Heart left ventricle (tissue), 16 donors: ENCODE measurements around the gene HOXA9. TPM values are rescaled to one million over a fixed set of nuclear protein-coding genes. Genes with fewer than 3 reads are reported as not detected.

ENCODE experiments used
- ATAC-seq, 4 donors: fragments of 200-7000 bp; cut with Tn5 transposase; one replicate each; pipeline ENCODE4 v1.9.1; 2020 to 2022; ENCODE audit warnings: moderate library complexity in 4 of 4, mild to moderate bottlenecking in 3 of 4, moderate number of reproducible peaks in 1 of 4
- DNase-seq, 5 donors: peaks; one replicate each; pipeline ENCODE4 v3.0.0-alpha.2; 2020
- H3K27ac ChIP-seq, 12 donors: fragments of 200-600 bp; sonication (generic) in 4 of 12; one replicate each; pipeline versions ENCODE4 v1.5.0 to v1.8.0; 2016 to 2022; ENCODE audit warnings: mild to moderate bottlenecking in 2 of 12
- H3K27me3 ChIP-seq, 9 donors: fragments of 200-600 bp; sonication (generic) in 2 of 9; one replicate each; pipeline versions ENCODE4 v1.5.1 to v1.8.0; 2016 to 2022; ENCODE audit warnings: mild to moderate bottlenecking in 3 of 9
- H3K36me3 ChIP-seq, 9 donors: fragments of 200-600 bp; sonication (generic) in 2 of 9; one replicate each; pipeline versions ENCODE4 v1.5.0 to v1.8.0; 2018 to 2022; ENCODE audit warnings: mild to moderate bottlenecking in 2 of 9
- H3K4me1 ChIP-seq, 12 donors: fragments of 200-600 bp; sonication (generic) in 4 of 12; one replicate each; pipeline versions ENCODE4 v1.5.0 to v1.8.0; 2016 to 2022; ENCODE audit warnings: mild to moderate bottlenecking in 3 of 12
- H3K4me3 ChIP-seq, 12 donors: fragments of 200-600 bp; sonication (generic) in 4 of 12; one replicate each; pipeline versions ENCODE4 v1.5.0 to v1.8.0; 2017 to 2022; ENCODE audit warnings: mild to moderate bottlenecking in 9 of 12, moderate library complexity in 4 of 12
- H3K9me3 ChIP-seq, 12 donors: fragments of 200-600 bp; sonication (generic) in 4 of 12; one replicate each; pipeline versions ENCODE4 v1.5.0 to v1.8.0; 2016 to 2022; ENCODE audit warnings: mild to moderate bottlenecking in 1 of 12
- CTCF ChIP-seq, 12 donors: fragments of 200-600 bp; sonication (generic) in 4 of 12; IDR thresholded peaks; one replicate each; pipeline versions ENCODE4 v1.5.0 to v1.8.0; 2018 to 2022; ENCODE audit warnings: antibody characterized with exemption in 12 of 12, mild to moderate bottlenecking in 5 of 12
- POLR2A ChIP-seq, 2 donors: fragments of 450-650 bp; IDR thresholded peaks; one replicate each; pipeline ENCODE4 v1.6.1; 2017; ENCODE audit warnings: antibody characterized with exemption in 2 of 2, mild to moderate bottlenecking in 2 of 2, moderate library complexity in 2 of 2
- WGBS, 4 donors: extraction: QIAGEN DNeasy Blood & Tissue Kit in 2 of 4; methylation state at CpG; one replicate each; pipeline versions ENCODE4 v1.1.5 to v1.1.7; 2013 to 2018; 5-methylcytosine and 5-hydroxymethylcytosine counted together
- intact Hi-C, 10 donors: fragments of 100-400 bp; cut with DNase I; formaldehyde crosslinking; loops; one replicate each; pipeline versions ENCODE4 v1.11.1 to v1.14.2; 2022
- polyA plus RNA-seq, 2 donors: library from polyadenylated mRNA; stranded (reverse); fragments of 200-250 nt; gene quantifications; one replicate each; pipeline ENCODE4 v1.2.3, GENCODE V29; 2013
- total RNA-seq, 9 donors: library from RNA; depleted of rRNA in 2 of 9; stranded (reverse); fragments of >200 nt in 2 of 9; fragmentation: NEBNext Ultra II Directional in 3 of 9; extraction: Animal tissue kit (Norgen Biotek cat#: 25700) in 3 of 9; gene quantifications; one replicate each; pipeline versions ENCODE4 v1.1.0 to v1.2.4, GENCODE V29; 2016 to 2023
- donor health status: ischemic (EF 13 %, LVEDD 7.1; RV severe dilation, severe dysfunction).
- donor health status: healthy with polysubstance abuse.
- donor health status: DM: no; HTN: yes; CAD: no.
- donor health status: DM: no; HTN: no; CAD: no.
- donor health status: ischemic (EF 25% LVEDD 6.9; RV normal size, moderate dysfunction).
- donor health status: ischemic (EF 25% LVEDD 5.7; RV mildly dilated, moderate dysfunction).
- donor health status: healthy.
- donor health status: DM: yes; HTN: yes; CAD: no.
- donor health status: ischemic (EF 35%, LVEDD 5.7; RV mildly dilated, moderate dysfunction).
- donor health status: nonischemic (EF 11% LVEDD 7.7; RV severe dilation, severe dysfunction).
- donor health status: DM: yes; HTN: yes; CAD: no.
- donor health status: PGD.
- donor health status: ischemic (EF 29% LVEDD 5.4; RV normal size, mild dysfunction).
- donor health status: nonischemic (EF 23%, LVEDD 6.1; RV moderate dilation, normal function).

Gene HOXA9
- total and polyA plus RNA-seq, 11 donors = 0.29 TPM; not detected in 10

GRCh38 chr7:27205325-27206280, 40.3 kb upstream of the HOXA9 start:
- Histone ChIP-seq H3K4me1 (peaks cover 0 to 36% (median 14%) of the 10 kb centered on the region in 12 donors), H3K36me3 (no peaks in the 10 kb centered on the region), H3K9me3 (no peaks in the 10 kb centered on the region), H3K27me3 (peaks cover 58 to 99% (median 94%) of the 10 kb centered on the region in 9 donors), H3K4me3 (peak overlapping the region in 1 of 12 donors; percentile 34), H3K27ac (no peak overlapping the region)
- no peak for ATAC-seq
- no peak for DNase-seq
- WGBS, 4 donors = 5 to 9% (median 7%) methylated on average over 47 to 52 of the region's 52 CpGs
- intact Hi-C loops = loop anchor here in 6 of 10 donors (5.0 to 10.0 kb wide), 4 partner anchors 369 to 712 kb away; no protein-coding TSS in a partner anchor
- TF ChIP-seq POLR2A (IDR thresholded peaks at IDR 0.05) (no peak), CTCF (IDR thresholded peaks at IDR 0.05) (no peak)

- DNase-seq = no peak
- peak overlapping the region in 1 of 12 donors; percentile 21 for H3K27ac ChIP-seq
- peaks cover 61 to 99% (median 94%) of the 10 kb centered on the region in 9 donors for H3K27me3 ChIP-seq
- no peak for ATAC-seq
- 2 to 9% (median 5%) methylated on average over 33 to 41 of the region's 41 CpGs for WGBS, 4 donors
- no peak for TF ChIP-seq CTCF (IDR thresholded peaks at IDR 0.05)
- no peak for TF ChIP-seq POLR2A (IDR thresholded peaks at IDR 0.05)
- peaks cover 0 to 39% (median 16%) of the 10 kb centered on the region in 12 donors for H3K4me1 ChIP-seq
- no peaks in the 10 kb centered on the region for H3K9me3 ChIP-seq
- no peaks in the 10 kb centered on the region for H3K36me3 ChIP-seq
- intact Hi-C loops = loop anchor here in 7 of 10 donors (5.0 to 10.0 kb wide), 5 partner anchors 370 to 717 kb away; no protein-coding TSS in a partner anchor
- H3K4me3 ChIP-seq = peak overlapping the region in 1 of 12 donors; percentile 34
Observed at GRCh38 chr7:27204851-27205322, 39.5 kb upstream of the HOXA9 start.

GRCh38 chr7:27203964-27204594, 38.7 kb upstream of the HOXA9 start:
- no peak overlapping the region for H3K4me3 ChIP-seq
- H3K36me3 ChIP-seq = no peaks in the 10 kb centered on the region
- 16 to 29% (median 23%) methylated on average over 4 of the region's 4 CpGs for WGBS, 4 donors
- H3K27ac ChIP-seq = no peak overlapping the region
- intact Hi-C loops = loop anchor here in 5 of 10 donors (5.0 to 10.0 kb wide), 4 partner anchors 371 to 718 kb away; no protein-coding TSS in a partner anchor
- DNase-seq (no peak), ATAC-seq (no peak)
- H3K9me3 ChIP-seq = no peaks in the 10 kb centered on the region
- TF ChIP-seq POLR2A (IDR thresholded peaks at IDR 0.05) = no peak
- H3K27me3 ChIP-seq = peaks cover 60 to 96% (median 91%) of the 10 kb centered on the region in 9 donors
- H3K4me1 ChIP-seq = peaks cover 3 to 42% (median 18%) of the 10 kb centered on the region in 12 donors

- no peaks in the 10 kb centered on the region for H3K9me3 ChIP-seq
- H3K27ac ChIP-seq = no peak overlapping the region
- intact Hi-C loops = loop anchor here in 5 of 10 donors (5.0 to 10.0 kb wide), 4 partner anchors 371 to 719 kb away; no protein-coding TSS in a partner anchor
- H3K4me1 ChIP-seq = peaks cover 4 to 48% (median 21%) of the 10 kb centered on the region in 12 donors
- TF ChIP-seq CTCF (IDR thresholded peaks at IDR 0.05) (no peak), POLR2A (IDR thresholded peaks at IDR 0.05) (no peak)
- 12 to 17% (median 15%) methylated on average over 9 to 10 of the region's 10 CpGs for WGBS, 4 donors
- no peak for DNase-seq
- H3K4me3 ChIP-seq = no peak overlapping the region
- peaks cover 67 to 96% (median 91%) of the 10 kb centered on the region in 9 donors for H3K27me3 ChIP-seq
- ATAC-seq = no peak
- H3K36me3 ChIP-seq = no peaks in the 10 kb centered on the region
Observed at GRCh38 chr7:27203365-27203953, 38.1 kb upstream of the HOXA9 start.
